AG04449 (cell line): ENCODE data around the gene IRGQ.

ENCODE experiments used
- CTCF ChIA-PET: fragments of 350-600 bp; formaldehyde crosslinking; extraction: SDS; loops from one replicate; lab custom pipeline; 2021; ENCODE audit warnings: antibody characterized with exemption; lab: Yijun Ruan, JAX
- POLR2A ChIA-PET: fragments of 400-600, 350-600 bp; formaldehyde crosslinking; extraction: SDS; loops from one replicate; lab custom pipeline; 2020; ENCODE audit warnings: antibody characterized with exemption, inconsistent platforms; lab: Yijun Ruan, JAX
- DNase-seq: peaks from one replicate; pipeline ENCODE4 v3.0.0-alpha.2; 2010; ENCODE audit warnings: low read depth, low spot score
- H3K4me3 ChIP-seq: 2 replicates; pipeline ENCODE4 v1.5.1; 2011; ENCODE audit warnings: low read depth, mild to moderate bottlenecking, control low read depth, low read length
- CTCF ChIP-seq: IDR thresholded peaks from one replicate; pipeline ENCODE4 v1.5.1; 2011; ENCODE audit warnings: mild to moderate bottlenecking, moderate library complexity, low read length, control low read depth, inconsistent platforms; ENCODE audit not compliant: insufficient read depth; ENCODE audit errors: missing control alignments

Gene IRGQ

GRCh38 chr19:43595605-43595998 is 332 bp downstream of the IRGQ start:
- peak overlapping the region; percentile 76 for H3K4me3 ChIP-seq
- CTCF ChIA-PET = interaction anchor here (1.4 to 4.9 kb wide), 15 partner anchors 12 to 217 kb away, joined by 3 to 68 read pairs (median 7); no protein-coding TSS in a partner anchor
- DNase-seq = no peak
- POLR2A ChIA-PET = interaction anchor here (0.6 to 1.7 kb wide), 4 partner anchors 11 to 80 kb away, joined by 3 to 6 read pairs (median 4); no protein-coding TSS in a partner anchor
- TF ChIP-seq CTCF = no peak

GRCh38 chr19:43594710-43595604 is 977 bp downstream of the IRGQ start:
- POLR2A ChIA-PET = interaction anchor here (0.5 to 1.7 kb wide), 4 partner anchors 20 to 99 kb away, joined by 4 read pairs; partner anchors contain the start of gene XRCC1
- CTCF ChIA-PET = interaction anchor here (0.7 to 4.9 kb wide), 32 partner anchors 9 to 1639 kb away, joined by 3 to 68 read pairs (median 5); partner anchors contain the start of genes ETHE1, PINLYP, XRCC1 and ZNF575
- TF ChIP-seq CTCF = peak; percentile 92

GRCh38 chr19:43594081-43594697 is 1.7 kb downstream of the IRGQ start:
- no peak for TF ChIP-seq CTCF
- H3K4me3 ChIP-seq = peak overlapping the region; percentile 76
- DNase-seq = no peak
- POLR2A ChIA-PET = interaction anchor here (0.5 to 1.0 kb wide), 3 partner anchors 19 to 98 kb away, joined by 4 read pairs; partner anchors contain the start of gene XRCC1
- CTCF ChIA-PET = interaction anchor here (0.7 to 4.9 kb wide), 33 partner anchors 10 to 1638 kb away, joined by 3 to 68 read pairs (median 5); partner anchors contain the start of genes ETHE1, PINLYP, XRCC1 and ZNF575

More at GRCh38 chr19:43594710-43595604, 977 bp downstream of the IRGQ start:
- DNase-seq = no peak
- H3K4me3 ChIP-seq = peak overlapping the region; percentile 76

- H3K4me3 ChIP-seq = no peak overlapping the region
- DNase-seq = no peak
- no peak for TF ChIP-seq CTCF
- POLR2A ChIA-PET = no interaction called here
- CTCF ChIA-PET = interaction anchor here (0.7 to 4.9 kb wide), 7 partner anchors 9 to 217 kb away, joined by 3 to 68 read pairs (median 20); partner anchors contain the start of genes PINLYP and XRCC1
Measured at GRCh38 chr19:43592800-43593350, 3.1 kb downstream of the IRGQ start.

GRCh38 chr19:43591904-43592772 is 3.8 kb downstream of the IRGQ start:
- H3K4me3 ChIP-seq = no peak overlapping the region
- no peak for TF ChIP-seq CTCF
- ChIA-PET CTCF (no interaction called here), POLR2A (no interaction called here)
- no peak for DNase-seq
